Sigmoid colon (tissue), 7 donors: ENCODE results near the gene PRSS27. TPM values are rescaled to one million over a fixed set of nuclear protein-coding genes. Genes with fewer than 3 reads are reported as not detected.

Source experiments
- DNase-seq: peaks from one replicate; pipeline ENCODE4 v3.0.0-alpha.2; 2019
- H3K27ac ChIP-seq, 4 donors: fragments of 200-600 bp; sonication (generic); one replicate each; pipeline ENCODE4 v1.5.1; 2016 to 2019; ENCODE audit warnings: mild to moderate bottlenecking in 1 of 4
- H3K27me3 ChIP-seq, 3 donors: fragments of 200-600 bp; sonication (generic); one replicate each; pipeline ENCODE4 v1.5.1; 2019; ENCODE audit warnings: mild to moderate bottlenecking in 1 of 3
- H3K36me3 ChIP-seq, 4 donors: fragments of 200-600 bp; sonication (generic); one replicate each; pipeline ENCODE4 v1.5.1; 2016 to 2019
- H3K4me1 ChIP-seq, 4 donors: fragments of 200-600 bp; sonication (generic); one replicate each; pipeline ENCODE4 v1.5.1; 2017 to 2019
- H3K4me3 ChIP-seq, 4 donors: fragments of 200-600 bp; sonication (generic); one replicate each; pipeline ENCODE4 v1.5.1; 2017 to 2019; ENCODE audit warnings: mild to moderate bottlenecking in 2 of 4, moderate library complexity in 1 of 4
- H3K9me3 ChIP-seq, 4 donors: fragments of 200-600 bp in 3 of 4; sonication (generic) in 3 of 4; one replicate each; pipeline versions ENCODE4 v1.5.1 to v1.6.1; 2013 to 2019
- EP300 ChIP-seq, 4 donors: sonication (generic); formaldehyde crosslinking; IDR thresholded peaks; one replicate each; pipeline ENCODE4 v1.6.1; 2017; ENCODE audit warnings: antibody characterized with exemption in 4 of 4
- POLR2A ChIP-seq, 2 donors: fragments of 450-650 bp; IDR thresholded peaks; one replicate each; pipeline ENCODE4 v1.6.1; 2016; ENCODE audit warnings: antibody characterized with exemption in 2 of 2, mild to moderate bottlenecking in 2 of 2, moderate library complexity in 2 of 2
- POLR2AphosphoS5 ChIP-seq, 4 donors: sonication (generic); formaldehyde crosslinking; IDR thresholded peaks; one replicate each; pipeline ENCODE4 v1.6.1; 2017; ENCODE audit warnings: antibody characterized with exemption in 4 of 4
- WGBS, 2 donors: extraction: QIAGEN DNeasy Blood & Tissue Kit; methylation state at CpG; one replicate each; pipeline ENCODE4 v1.1.7; 2013; 5-methylcytosine and 5-hydroxymethylcytosine counted together
- intact Hi-C: fragments of 100-400 bp; cut with DNase I; formaldehyde crosslinking; loops from one replicate; pipeline ENCODE4 v1.15.1; 2023
- polyA plus RNA-seq, 3 donors: library from polyadenylated mRNA; stranded (reverse); fragments of 200-250 nt; gene quantifications; one replicate each; pipeline ENCODE4 v1.2.3, GENCODE V29; 2013
- total RNA-seq, 4 donors: library from RNA; depleted of rRNA; stranded (reverse); fragments of >200 nt; gene quantifications; one replicate each; pipeline ENCODE4 v1.1.0, GENCODE V29; 2016
- TF ChIP-seq, protein P1 (sequence below), 4 experiments: fragments of 450-650 bp in 3 of 4; fragments of 200-600 bp in 1 of 4; IDR thresholded peaks; one replicate each; pipeline ENCODE4 v1.5.1; 2016 to 2019; ENCODE audit warnings: antibody characterized with exemption in 4 of 4, mild to moderate bottlenecking in 3 of 4, moderate library complexity in 2 of 4
- donor health status: healthy with polysubstance abuse.
- donor health status: Bipolar disorder and iron deficiency.
- donor health status: healthy.

PRSS27 gene
- total and polyA plus RNA-seq, 7 donors: 0.60 to 5.0 (median 1.4) TPM; not detected in 1

DNA sequence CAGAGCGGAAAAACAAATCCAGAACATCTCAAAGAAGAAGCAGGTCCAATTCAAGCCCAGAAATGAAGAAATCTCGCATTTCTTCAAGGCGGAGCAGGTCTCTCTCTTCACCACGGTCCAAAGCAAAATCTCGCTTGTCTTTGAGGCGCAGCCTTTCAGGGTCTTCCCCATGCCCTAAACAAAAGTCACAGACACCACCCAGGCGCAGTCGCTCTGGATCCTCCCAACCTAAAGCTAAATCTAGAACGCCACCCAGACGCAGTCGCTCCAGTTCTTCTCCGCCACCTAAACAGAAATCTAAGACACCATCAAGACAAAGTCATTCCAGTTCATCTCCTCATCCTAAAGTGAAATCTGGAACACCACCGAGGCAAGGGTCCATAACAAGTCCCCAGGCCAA, 42.7 kb upstream of the PRSS27 start:
- no peak overlapping the region for H3K4me3 ChIP-seq
- peaks cover 81 to 100% (median 99%) of the 10 kb centered on the region in 4 donors for H3K36me3 ChIP-seq
- 98 to 99% methylated on average over 13 of the region's 13 CpGs for WGBS, 2 donors
- H3K27ac ChIP-seq: no peak overlapping the region
- no peaks in the 10 kb centered on the region for H3K9me3 ChIP-seq
- H3K4me1 ChIP-seq: peaks cover 0 to 7% (median 1%) of the 10 kb centered on the region in 4 donors
- intact Hi-C loops: no loop called here
- no peak for DNase-seq
- TF ChIP-seq, protein P1, sequence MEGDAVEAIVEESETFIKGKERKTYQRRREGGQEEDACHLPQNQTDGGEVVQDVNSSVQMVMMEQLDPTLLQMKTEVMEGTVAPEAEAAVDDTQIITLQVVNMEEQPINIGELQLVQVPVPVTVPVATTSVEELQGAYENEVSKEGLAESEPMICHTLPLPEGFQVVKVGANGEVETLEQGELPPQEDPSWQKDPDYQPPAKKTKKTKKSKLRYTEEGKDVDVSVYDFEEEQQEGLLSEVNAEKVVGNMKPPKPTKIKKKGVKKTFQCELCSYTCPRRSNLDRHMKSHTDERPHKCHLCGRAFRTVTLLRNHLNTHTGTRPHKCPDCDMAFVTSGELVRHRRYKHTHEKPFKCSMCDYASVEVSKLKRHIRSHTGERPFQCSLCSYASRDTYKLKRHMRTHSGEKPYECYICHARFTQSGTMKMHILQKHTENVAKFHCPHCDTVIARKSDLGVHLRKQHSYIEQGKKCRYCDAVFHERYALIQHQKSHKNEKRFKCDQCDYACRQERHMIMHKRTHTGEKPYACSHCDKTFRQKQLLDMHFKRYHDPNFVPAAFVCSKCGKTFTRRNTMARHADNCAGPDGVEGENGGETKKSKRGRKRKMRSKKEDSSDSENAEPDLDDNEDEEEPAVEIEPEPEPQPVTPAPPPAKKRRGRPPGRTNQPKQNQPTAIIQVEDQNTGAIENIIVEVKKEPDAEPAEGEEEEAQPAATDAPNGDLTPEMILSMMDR (IDR thresholded peaks at IDR 0.05): no peak
- no peak for TF ChIP-seq POLR2A (IDR thresholded peaks at IDR 0.05)
- no peak for TF ChIP-seq EP300 (IDR thresholded peaks at IDR 0.05)
- TF ChIP-seq POLR2AphosphoS5 (IDR thresholded peaks at IDR 0.05): no peak
- no peaks in the 10 kb centered on the region for H3K27me3 ChIP-seq

DNA sequence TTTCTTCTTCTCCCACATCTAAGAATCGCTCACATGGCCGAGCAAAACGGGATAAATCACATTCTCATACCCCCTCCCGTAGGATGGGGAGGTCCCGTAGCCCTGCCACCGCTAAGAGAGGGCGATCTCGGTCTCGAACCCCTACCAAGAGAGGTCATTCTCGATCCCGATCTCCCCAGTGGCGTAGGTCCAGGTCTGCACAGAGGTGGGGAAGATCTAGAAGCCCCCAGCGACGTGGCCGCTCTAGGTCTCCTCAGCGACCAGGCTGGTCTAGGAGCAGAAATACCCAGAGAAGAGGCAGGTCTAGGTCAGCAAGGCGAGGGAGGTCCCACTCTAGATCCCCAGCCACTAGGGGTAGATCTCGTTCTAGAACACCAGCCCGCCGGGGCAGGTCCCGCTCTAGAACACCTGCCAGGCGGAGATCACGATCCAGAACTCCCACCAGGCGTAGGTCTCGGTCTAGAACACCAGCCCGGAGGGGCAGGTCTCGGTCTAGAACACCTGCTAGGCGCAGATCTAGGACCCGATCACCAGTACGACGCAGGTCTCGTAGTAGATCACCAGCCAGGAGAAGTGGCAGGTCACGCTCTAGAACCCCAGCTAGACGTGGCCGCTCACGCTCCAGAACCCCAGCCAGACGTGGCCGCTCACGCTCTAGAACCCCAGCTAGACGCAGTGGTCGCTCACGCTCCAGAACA, 42.0 kb upstream of the PRSS27 start:
- Histone ChIP-seq H3K9me3 (no peaks in the 10 kb centered on the region), H3K4me3 (no peak overlapping the region), H3K27me3 (no peaks in the 10 kb centered on the region), H3K27ac (no peak overlapping the region), H3K4me1 (peaks cover 0 to 14% (median 8%) of the 10 kb centered on the region in 4 donors), H3K36me3 (peaks cover 81 to 100% (median 98%) of the 10 kb centered on the region in 4 donors)
- no peak for DNase-seq
- TF ChIP-seq, protein P1 (IDR thresholded peaks at IDR 0.05): no peak
- TF ChIP-seq EP300 (IDR thresholded peaks at IDR 0.05): no peak
- no peak for TF ChIP-seq POLR2AphosphoS5 (IDR thresholded peaks at IDR 0.05)
- TF ChIP-seq POLR2A (IDR thresholded peaks at IDR 0.05): no peak
- 98% methylated on average over 42 of the region's 42 CpGs for WGBS, 2 donors
- intact Hi-C loops: no loop called here

GRCh38 chr16:2761472-2761871, 41.4 kb upstream of the PRSS27 start:
- Histone ChIP-seq H3K4me3 (no peak overlapping the region), H3K27me3 (no peaks in the 10 kb centered on the region), H3K36me3 (peaks cover 76 to 100% (median 93%) of the 10 kb centered on the region in 4 donors), H3K4me1 (peaks cover 0 to 20% (median 14%) of the 10 kb centered on the region in 4 donors), H3K9me3 (no peaks in the 10 kb centered on the region), H3K27ac (no peak overlapping the region)
- intact Hi-C loops: no loop called here
- DNase-seq: no peak
- WGBS, 2 donors: 98% methylated on average over 10 of the region's 10 CpGs
- TF ChIP-seq EP300 (IDR thresholded peaks at IDR 0.05) (no peak), POLR2AphosphoS5 (IDR thresholded peaks at IDR 0.05) (no peak), POLR2A (IDR thresholded peaks at IDR 0.05) (no peak)
- TF ChIP-seq, protein P1 (IDR thresholded peaks at IDR 0.05): no peak

DNA sequence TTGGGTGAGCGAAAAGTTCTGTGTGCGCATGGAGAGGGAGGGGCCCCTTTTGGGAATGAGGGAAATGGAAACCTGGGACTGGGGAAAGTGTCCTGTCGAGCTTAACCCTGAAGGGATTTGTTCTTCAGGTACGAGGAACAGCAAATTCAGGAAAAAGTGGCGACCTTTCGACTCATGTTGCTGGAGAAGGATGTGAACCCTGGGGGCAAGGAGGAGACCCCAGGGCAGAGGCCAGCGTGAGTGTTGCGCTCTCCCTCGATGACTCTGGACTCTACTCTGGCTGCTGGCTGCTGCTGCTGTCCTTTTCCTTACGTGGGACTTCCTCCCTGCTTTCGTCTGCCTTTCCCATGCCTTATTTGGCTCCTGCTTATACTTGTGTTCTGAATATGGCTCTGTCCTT, 37.3 kb upstream of the PRSS27 start:
- no peak overlapping the region for H3K4me3 ChIP-seq
- WGBS, 2 donors: 85 to 88% methylated on average over 11 of the region's 11 CpGs
- H3K4me1 ChIP-seq: peaks cover 0 to 43% (median 40%) of the 10 kb centered on the region in 4 donors
- H3K27me3 ChIP-seq: no peaks in the 10 kb centered on the region
- peaks cover 48 to 63% (median 53%) of the 10 kb centered on the region in 4 donors for H3K36me3 ChIP-seq
- TF ChIP-seq POLR2AphosphoS5 (IDR thresholded peaks at IDR 0.05): no peak
- TF ChIP-seq POLR2A (IDR thresholded peaks at IDR 0.05): no peak
- no peak for TF ChIP-seq EP300 (IDR thresholded peaks at IDR 0.05)
- TF ChIP-seq, protein P1 (IDR thresholded peaks at IDR 0.05): no peak
- H3K9me3 ChIP-seq: no peaks in the 10 kb centered on the region
- H3K27ac ChIP-seq: no peak overlapping the region
- intact Hi-C loops: no loop called here
- DNase-seq: no peak
